Gastrocnemius medialis (tissue), 4 donors: ENCODE data around the gene SH2D2A. TPM values are rescaled to one million over a fixed set of nuclear protein-coding genes. Genes with fewer than 3 reads are reported as not detected.

Experiments used
- ATAC-seq, 2 donors: fragments of 150-250 bp; one replicate each; pipeline ENCODE4 v1.9.1; 2016
- DNase-seq, 2 donors: peaks; one replicate each; pipeline ENCODE4 v3.0.0-alpha.2; 2019
- H3K27ac ChIP-seq, 4 donors: fragments of 200-600 bp; sonication (generic); 1 replicate in 1 of 4; 2 replicates in 3 of 4; pipeline ENCODE4 v1.5.1; 2016 to 2018; ENCODE audit warnings: mild to moderate bottlenecking in 2 of 4, moderate library complexity in 1 of 4
- H3K27me3 ChIP-seq, 3 donors: fragments of 200-600 bp; sonication (generic) in 2 of 3; 1 replicate in 1 of 3; 2 replicates in 2 of 3; pipeline versions ENCODE4 v1.5.1 to v1.6.0; 2016 to 2019; ENCODE audit warnings: mild to moderate bottlenecking in 1 of 3, moderate library complexity in 1 of 3
- H3K36me3 ChIP-seq, 2 donors: fragments of 200-600 bp; sonication (generic) in 1 of 2; one replicate each; pipeline ENCODE4 v1.5.1; 2017 to 2018
- H3K4me1 ChIP-seq, 2 donors: fragments of 200-600 bp; sonication (generic) in 1 of 2; one replicate each; pipeline ENCODE4 v1.5.1; 2016 to 2017; ENCODE audit warnings: mild to moderate bottlenecking in 2 of 2
- H3K4me3 ChIP-seq, 4 donors: fragments of 200-600 bp; sonication (generic) in 3 of 4; 1 replicate in 1 of 4; 2 replicates in 3 of 4; pipeline ENCODE4 v1.5.1; 2016 to 2019; ENCODE audit warnings: mild to moderate bottlenecking in 2 of 4
- H3K9me3 ChIP-seq, 3 donors: fragments of 200-600 bp; sonication (generic) in 2 of 3; 1 replicate in 1 of 3; 2 replicates in 2 of 3; pipeline ENCODE4 v1.5.1; 2016 to 2019
- CTCF ChIP-seq, 5 experiments: fragments of 450-650 bp in 3 of 5; fragments of 200-600 bp in 2 of 5; sonication (generic) in 2 of 5; IDR thresholded peaks in 4 of 5; conservative IDR thresholded peaks in 1 of 5; 1 replicate in 4 of 5; 2 replicates in 1 of 5; pipeline ENCODE4 v1.5.1; 2016 to 2019; ENCODE audit warnings: antibody characterized with exemption in 5 of 5, mild to moderate bottlenecking in 3 of 5, moderate library complexity in 3 of 5
- POLR2A ChIP-seq, 2 donors: fragments of 450-650 bp; IDR thresholded peaks; one replicate each; pipeline ENCODE4 v1.6.1; 2017; ENCODE audit warnings: antibody characterized with exemption in 2 of 2, mild to moderate bottlenecking in 2 of 2, moderate library complexity in 2 of 2
- in situ Hi-C, 4 donors: fragments of 200-750 bp; cut with MboI; loops; one replicate each; pipeline versions ENCODE4 v1.15.0 to v1.8.0; 2017; ENCODE audit warnings: low sequenced_read_pairs in 4 of 4
- intact Hi-C: fragments of 100-400 bp; cut with DNase I; formaldehyde crosslinking; loops from one replicate; pipeline ENCODE4 v1.15.1; 2023; ENCODE audit warnings: low total_unique reads
- total RNA-seq, 4 donors: library from RNA; depleted of rRNA; stranded (reverse); fragments of >200 nt; gene quantifications; one replicate each; pipeline versions ENCODE4 v1.1.0 to v1.2.3, GENCODE V29; 2016

The SH2D2A gene
- total RNA-seq, 4 donors from 2014 or later, result 0.82 to 1.1 TPM; not detected in 2

- in situ Hi-C loops (no loop called here), intact Hi-C loops (loop anchor here (2.0 kb wide), 1 partner anchor 51 kb away; the partner anchor contains the start of gene NTRK1)
- ATAC-seq (no peak), DNase-seq (no peak)
- Histone ChIP-seq H3K4me3 (no peak overlapping the region), H3K27me3 (no peaks in the 10 kb centered on the region), H3K9me3 (no peaks in the 10 kb centered on the region), H3K4me1 (peaks cover 33 to 38% of the 10 kb centered on the region in 2 donors), H3K36me3 (no peaks in the 10 kb centered on the region), H3K27ac (no peak overlapping the region)
- TF ChIP-seq POLR2A (IDR thresholded peaks at IDR 0.05) (no peak), CTCF (IDR thresholded peaks at IDR 0.05 in 4 of 5, conservative IDR thresholded peaks at IDR 0.05 in 1 of 5) (no peak)
Measured at GRCh38 chr1:156809711-156810366, 6.8 kb downstream of the SH2D2A start.

GRCh38 chr1:156809281-156809680 lies 7.4 kb downstream of the SH2D2A start:
- no peaks in the 10 kb centered on the region for H3K36me3 ChIP-seq
- TF ChIP-seq CTCF (IDR thresholded peaks at IDR 0.05 in 4 of 5, conservative IDR thresholded peaks at IDR 0.05 in 1 of 5) (no peak), POLR2A (IDR thresholded peaks at IDR 0.05) (no peak)
- H3K27ac ChIP-seq, result no peak overlapping the region
- H3K9me3 ChIP-seq, result no peaks in the 10 kb centered on the region
- H3K4me1 ChIP-seq, result peaks cover 34 to 42% of the 10 kb centered on the region in 2 donors
- ATAC-seq, result no peak
- no peak overlapping the region for H3K4me3 ChIP-seq
- intact Hi-C loops, result no loop called here
- no peak for DNase-seq
- in situ Hi-C loops, result no loop called here
- no peaks in the 10 kb centered on the region for H3K27me3 ChIP-seq

- TF ChIP-seq POLR2A (IDR thresholded peaks at IDR 0.05) (no peak), CTCF (IDR thresholded peaks at IDR 0.05 in 4 of 5, conservative IDR thresholded peaks at IDR 0.05 in 1 of 5) (no peak)
- in situ Hi-C loops, result no loop called here
- H3K27ac ChIP-seq, result no peak overlapping the region
- no peaks in the 10 kb centered on the region for H3K9me3 ChIP-seq
- ATAC-seq (no peak), DNase-seq (no peak)
- intact Hi-C loops, result no loop called here
- no peak overlapping the region for H3K4me3 ChIP-seq
- H3K36me3 ChIP-seq, result no peaks in the 10 kb centered on the region
- peaks cover 29 to 41% of the 10 kb centered on the region in 2 donors for H3K4me1 ChIP-seq
- H3K27me3 ChIP-seq, result no peaks in the 10 kb centered on the region
Measured at GRCh38 chr1:156808186-156809030, 8.2 kb downstream of the SH2D2A start.

- Histone ChIP-seq H3K27me3 (no peaks in the 10 kb centered on the region), H3K27ac (no peak overlapping the region), H3K9me3 (no peaks in the 10 kb centered on the region), H3K4me3 (no peak overlapping the region), H3K36me3 (no peaks in the 10 kb centered on the region), H3K4me1 (peaks cover 29 to 43% of the 10 kb centered on the region in 2 donors)
- in situ Hi-C loops (no loop called here), intact Hi-C loops (no loop called here)
- no peak for ATAC-seq
- TF ChIP-seq POLR2A (IDR thresholded peaks at IDR 0.05), result no peak
- no peak for TF ChIP-seq CTCF (IDR thresholded peaks at IDR 0.05 in 4 of 5, conservative IDR thresholded peaks at IDR 0.05 in 1 of 5)
- DNase-seq, result no peak
Measured at GRCh38 chr1:156807627-156808026, 9.0 kb downstream of the SH2D2A start.
